ENCODE measurements around the gene KRT81.
A peak's percentile ranks its signal among the peaks of the same experiment; 100 is the strongest.
"Not testable (repeated sequence)": the region's sequence is repeated elsewhere in the genome, so short reads cannot be mapped to it uniquely, and the experiment has no call there.

Gene KRT81

GRCh38 chr12:52252175-52252615, 39.1 kb downstream of the KRT81 start:
- not testable (repeated sequence) for DNase-seq

GRCh38 chr12:52251367-52252051, 39.8 kb downstream of the KRT81 start:
- DNase-seq, result no peak

- no peak for DNase-seq
These were observed 41.0 kb downstream of the KRT81 start for GRCh38 chr12:52250048-52250990.

- DNase-seq, result no peak
These were observed 41.8 kb downstream of the KRT81 start for GRCh38 chr12:52249511-52250047.

GRCh38 chr12:52248541-52249461, 42.5 kb downstream of the KRT81 start:
- no peak for DNase-seq

- DNase-seq, result no peak
These were observed 43.5 kb downstream of the KRT81 start for GRCh38 chr12:52247622-52248540.

GRCh38 chr12:52246720-52247621, 44.4 kb downstream of the KRT81 start:
- no peak for DNase-seq

GRCh38 chr12:52245962-52246569, 45.3 kb downstream of the KRT81 start:
- no peak for DNase-seq

GRCh38 chr12:52245259-52245961, 45.9 kb downstream of the KRT81 start:
- DNase-seq, result no peak

GRCh38 chr12:52244615-52244994, 46.7 kb downstream of the KRT81 start:
- DNase-seq, result no peak

GRCh38 chr12:52243856-52244614, 47.3 kb downstream of the KRT81 start:
- DNase-seq, result peak; percentile 71 to 74

GRCh38 chr12:52243259-52243855, 48.0 kb downstream of the KRT81 start:
- DNase-seq, result no peak

- no peak for DNase-seq
These were observed 48.7 kb downstream of the KRT81 start for GRCh38 chr12:52242442-52243258.

- DNase-seq, result no peak
These were observed 50.0 kb downstream of the KRT81 start for GRCh38 chr12:52241205-52241842.

- not testable (repeated sequence) for DNase-seq
These were observed 51.1 kb downstream of the KRT81 start for GRCh38 chr12:52240247-52240646.

- no peak for DNase-seq
These were observed 51.6 kb downstream of the KRT81 start for GRCh38 chr12:52239767-52240166.
